SK-N-SH (cell line): Measurements from ENCODE around the gene SLCO4A1. TPM values are rescaled to one million over a fixed set of nuclear protein-coding genes. Genes with fewer than 3 reads are reported as not detected.

Source experiments
- CTCF ChIA-PET: fragments of 300-600, 350-600 bp; formaldehyde crosslinking; extraction: SDS; loops from one replicate; lab custom pipeline; 2021; lab: Yijun Ruan, JAX
- POLR2A ChIA-PET: fragments of 350-600 bp; sonication (Branson Sonifier 250); formaldehyde crosslinking; extraction: SDS; loops from one replicate; lab custom pipeline; 2020; ENCODE audit warnings: antibody characterized with exemption, inconsistent platforms; lab: Yijun Ruan, JAX
- DNase-seq: peaks from one replicate; pipeline ENCODE4 v3.0.0; 2012
- H2AFZ ChIP-seq: fragments of 200-600 bp; sonication (generic); 2 replicates; pipeline ENCODE4 v1.8.1; 2016; ENCODE audit warnings: antibody characterized with exemption, mild to moderate bottlenecking, low read depth
- H3F3A ChIP-seq: fragments of 200-600 bp; sonication (generic); replicated peaks from 2 replicates; pipeline ENCODE3; 2016; ENCODE audit warnings: antibody characterized with exemption, mild to moderate bottlenecking; ENCODE audit not compliant: insufficient read depth
- H3K27ac ChIP-seq, 2 experiments: fragments of 200-500 bp in 1 of 2; fragments of 200-600 bp in 1 of 2; sonication (Bioruptor generic) in 1 of 2; sonication (generic), shearing (Covaris generic) in 1 of 2; 2 replicates each; pipeline versions ENCODE4 v1.5.1 to v1.6.1; 2014 to 2016; ENCODE audit warnings: low read depth in 2 of 2, inconsistent platforms in 1 of 2, low read length in 1 of 2, mild to moderate bottlenecking in 1 of 2, mixed read lengths in 1 of 2
- H3K27me3 ChIP-seq: fragments of 200-600 bp; sonication (generic), shearing (Covaris generic); 2 replicates; pipeline ENCODE4 v1.6.1; 2016; ENCODE audit warnings: mixed run types; ENCODE audit not compliant: insufficient read depth
- H3K36me3 ChIP-seq, 2 experiments: fragments of 200-500 bp in 1 of 2; fragments of 200-600 bp in 1 of 2; sonication (Bioruptor generic) in 1 of 2; sonication (generic) in 1 of 2; replicated peaks in 1 of 2; 2 replicates each; pipeline versions ENCODE3 to v1.5.1; 2014 to 2016; ENCODE audit warnings: low read length in 1 of 2, mild to moderate bottlenecking in 1 of 2; ENCODE audit not compliant: insufficient read depth in 2 of 2, control insufficient read depth in 1 of 2
- H3K4me1 ChIP-seq, 2 experiments: fragments of 200-500 bp in 1 of 2; fragments of 200-600 bp in 1 of 2; sonication (Bioruptor generic) in 1 of 2; sonication (generic), shearing (Covaris generic) in 1 of 2; 2 replicates each; pipeline versions ENCODE4 v1.5.1 to v1.6.1; 2014 to 2016; ENCODE audit warnings: low read depth in 1 of 2, low read length in 1 of 2, mixed run types in 1 of 2; ENCODE audit not compliant: insufficient read depth in 2 of 2, control insufficient read depth in 1 of 2
- H3K4me2 ChIP-seq: fragments of 200-600 bp; sonication (generic), shearing (Covaris generic); 2 replicates; pipeline ENCODE4 v1.6.1; 2017; ENCODE audit warnings: mixed run types
- H3K4me3 ChIP-seq, 2 experiments: fragments of 200-500 bp in 1 of 2; fragments of 200-600 bp in 1 of 2; sonication (Bioruptor generic) in 1 of 2; sonication (generic), shearing (Covaris generic) in 1 of 2; 2 replicates each; pipeline versions ENCODE4 v1.5.1 to v1.8.1; 2014 to 2016; ENCODE audit warnings: low read depth in 2 of 2, inconsistent platforms in 1 of 2, low read length in 1 of 2, mild to moderate bottlenecking in 1 of 2, mixed read lengths in 1 of 2, moderate library complexity in 1 of 2
- H3K79me2 ChIP-seq: fragments of 200-600 bp; sonication (generic); 2 replicates; pipeline ENCODE4 v1.8.1; 2017; ENCODE audit warnings: mild to moderate bottlenecking; ENCODE audit not compliant: insufficient read depth
- H3K9ac ChIP-seq: fragments of 200-600 bp; sonication (generic); 2 replicates; pipeline ENCODE4 v1.6.1; 2017; ENCODE audit warnings: mixed run types
- H3K9me2 ChIP-seq: fragments of 200-600 bp; sonication (generic); 2 replicates; pipeline ENCODE4 v1.6.1; 2017; ENCODE audit warnings: mixed run types
- H3K9me3 ChIP-seq: fragments of 200-600 bp; sonication (generic); 2 replicates; pipeline ENCODE4 v1.6.1; 2017; ENCODE audit warnings: mixed run types, mild to moderate bottlenecking, moderate library complexity
- H4K20me1 ChIP-seq: fragments of 200-600 bp; sonication (generic); 2 replicates; pipeline ENCODE4 v1.6.1; 2017; ENCODE audit warnings: mild to moderate bottlenecking, mixed run types; ENCODE audit not compliant: insufficient read depth
- CHD2 ChIP-seq: fragments of 150-350 bp; IDR thresholded peaks from 2 replicates; pipeline ENCODE4 v1.6.1; 2018; ENCODE audit warnings: low read length; ENCODE audit not compliant: partially characterized antibody
- ELF1 ChIP-seq: IDR thresholded peaks from 2 replicates; pipeline ENCODE4 v1.4.0; 2012
- EP300 ChIP-seq, 2 experiments: IDR thresholded peaks; 2 replicates each; pipeline versions ENCODE4 v1.4.0 to v1.6.1; 2012; ENCODE audit warnings: borderline replicate concordance in 1 of 2, low read depth in 1 of 2, low read length in 1 of 2
- FOXJ3 ChIP-seq: sonication (generic); formaldehyde crosslinking; IDR thresholded peaks from 2 replicates; pipeline ENCODE4 v1.5.1; 2020; ENCODE audit warnings: mild to moderate bottlenecking, missing genetic modification reagents
- FOXM1 ChIP-seq: IDR thresholded peaks from 2 replicates; pipeline ENCODE4 v1.4.0; 2012; ENCODE audit warnings: low read depth, mild to moderate bottlenecking
- MEF2A ChIP-seq: IDR thresholded peaks from 2 replicates; pipeline ENCODE4 v1.4.0; 2012; ENCODE audit warnings: low read depth, borderline replicate concordance
- RAD21 ChIP-seq: IDR thresholded peaks from 2 replicates; pipeline ENCODE4 v1.6.1; 2012; ENCODE audit warnings: mild to moderate bottlenecking, low read length
- RFX5 ChIP-seq: IDR thresholded peaks from 2 replicates; pipeline ENCODE4 v1.6.1; 2012; ENCODE audit warnings: mild to moderate bottlenecking, improper control_type of control experiment, low read length
- RXRA ChIP-seq: IDR thresholded peaks from 2 replicates; pipeline ENCODE4 v1.4.0; 2012; ENCODE audit warnings: low read depth, mild to moderate bottlenecking, borderline replicate concordance
- SIN3A ChIP-seq: IDR thresholded peaks from 2 replicates; pipeline ENCODE4 v1.6.1; 2012; ENCODE audit warnings: low read depth, mild to moderate bottlenecking, low read length, moderate library complexity, borderline replicate concordance
- SMC3 ChIP-seq: IDR thresholded peaks from 2 replicates; pipeline ENCODE4 v1.6.1; 2012; ENCODE audit warnings: low read depth, low read length, improper control_type of control experiment
- TAF1 ChIP-seq: IDR thresholded peaks from 2 replicates; pipeline ENCODE4 v1.6.1; 2012; ENCODE audit warnings: low read depth, mild to moderate bottlenecking, low read length, moderate library complexity, borderline replicate concordance
- TCF12 ChIP-seq: IDR thresholded peaks from 2 replicates; pipeline ENCODE4 v1.4.0; 2012
- WGBS: methylation state at CpG from one replicate; pipeline ENCODE4 v1.1.6; 2017; ENCODE audit warnings: low lambda C conversion rate; 5-methylcytosine and 5-hydroxymethylcytosine counted together
- polyA plus RNA-seq, 3 experiments: library from polyadenylated mRNA; depleted of rRNA; stranded (reverse); fragments of >200 nt; gene quantifications; 2 replicates each; pipeline ENCODE4 v1.2.3, GENCODE V29; 2012
- TF ChIP-seq, protein P1 (sequence below): IDR thresholded peaks from 2 replicates; pipeline ENCODE4 v1.4.0; 2012; ENCODE audit warnings: low read depth
- TF ChIP-seq, protein P2 (sequence below): IDR thresholded peaks from 2 replicates; pipeline ENCODE4 v1.6.1; 2012; ENCODE audit warnings: mild to moderate bottlenecking, low read depth, low read length, moderate library complexity
- TF ChIP-seq, protein P3 (sequence below): IDR thresholded peaks from 2 replicates; pipeline ENCODE4; 2012
- TF ChIP-seq, protein P4 (sequence below): fragments of 150-350 bp; IDR thresholded peaks from 2 replicates; pipeline ENCODE4 v1.6.1; 2016; ENCODE audit warnings: mild to moderate bottlenecking, low read depth, low read length
- TF ChIP-seq, protein P5 (sequence below): fragments of 150-350 bp; IDR thresholded peaks from 2 replicates; pipeline ENCODE4 v1.6.1; 2017; ENCODE audit warnings: antibody characterized with exemption, low read length, low read depth, borderline replicate concordance

Gene SLCO4A1
- polyA plus RNA-seq, 1 of the 3 experiments (the other 2 are of a cell fraction) = 0.33 TPM

DNA sequence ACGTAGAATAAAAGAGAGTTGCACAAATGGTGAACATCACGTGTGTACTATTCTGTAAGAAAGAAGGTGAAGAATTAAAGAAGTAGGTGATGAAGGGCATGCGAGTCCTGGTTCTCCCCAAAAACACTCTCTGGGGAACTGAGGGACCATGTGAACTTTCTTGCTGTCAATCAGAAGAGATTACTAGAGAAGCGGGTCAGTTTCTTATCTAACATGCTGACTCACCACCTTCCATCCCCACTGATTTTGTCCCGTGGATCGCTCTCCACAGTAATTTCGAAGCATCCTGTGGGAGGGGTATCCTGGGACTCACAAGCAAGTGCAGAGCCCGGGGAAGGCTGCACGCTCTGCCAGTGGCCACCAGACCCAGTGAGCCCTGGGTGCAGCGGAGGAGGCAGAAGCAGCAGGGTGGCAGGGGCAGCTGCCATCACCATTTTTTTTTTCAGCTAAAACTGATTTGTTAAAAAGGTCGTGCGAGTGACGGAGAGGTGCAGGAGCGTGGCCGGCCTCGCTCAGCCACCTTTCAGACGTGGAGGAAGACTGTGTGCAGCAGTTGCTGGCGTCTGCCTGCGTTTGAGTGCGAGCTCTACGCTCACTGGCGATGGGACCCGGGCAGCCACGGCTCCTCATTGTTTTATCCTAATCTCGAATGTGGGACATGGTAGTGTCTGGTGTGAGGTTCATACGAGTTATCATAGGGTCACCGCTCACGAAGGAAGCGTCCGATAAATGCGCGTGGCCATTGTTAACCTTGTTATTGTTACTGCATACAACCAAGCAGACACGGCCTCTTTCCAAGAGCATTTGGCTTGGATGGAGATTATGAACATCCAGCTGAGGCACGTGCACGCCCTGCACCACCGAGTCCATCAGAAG, 28.0 kb upstream of the SLCO4A1 start (continued):
- TF ChIP-seq, protein P1, sequence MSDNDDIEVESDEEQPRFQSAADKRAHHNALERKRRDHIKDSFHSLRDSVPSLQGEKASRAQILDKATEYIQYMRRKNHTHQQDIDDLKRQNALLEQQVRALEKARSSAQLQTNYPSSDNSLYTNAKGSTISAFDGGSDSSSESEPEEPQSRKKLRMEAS = no peak
- TF ChIP-seq FOXM1 = no peak
- TF ChIP-seq CHD2 = no peak
- no peak for TF ChIP-seq MEF2A
- TF ChIP-seq, all 33 proteins: peak for 0

DNA sequence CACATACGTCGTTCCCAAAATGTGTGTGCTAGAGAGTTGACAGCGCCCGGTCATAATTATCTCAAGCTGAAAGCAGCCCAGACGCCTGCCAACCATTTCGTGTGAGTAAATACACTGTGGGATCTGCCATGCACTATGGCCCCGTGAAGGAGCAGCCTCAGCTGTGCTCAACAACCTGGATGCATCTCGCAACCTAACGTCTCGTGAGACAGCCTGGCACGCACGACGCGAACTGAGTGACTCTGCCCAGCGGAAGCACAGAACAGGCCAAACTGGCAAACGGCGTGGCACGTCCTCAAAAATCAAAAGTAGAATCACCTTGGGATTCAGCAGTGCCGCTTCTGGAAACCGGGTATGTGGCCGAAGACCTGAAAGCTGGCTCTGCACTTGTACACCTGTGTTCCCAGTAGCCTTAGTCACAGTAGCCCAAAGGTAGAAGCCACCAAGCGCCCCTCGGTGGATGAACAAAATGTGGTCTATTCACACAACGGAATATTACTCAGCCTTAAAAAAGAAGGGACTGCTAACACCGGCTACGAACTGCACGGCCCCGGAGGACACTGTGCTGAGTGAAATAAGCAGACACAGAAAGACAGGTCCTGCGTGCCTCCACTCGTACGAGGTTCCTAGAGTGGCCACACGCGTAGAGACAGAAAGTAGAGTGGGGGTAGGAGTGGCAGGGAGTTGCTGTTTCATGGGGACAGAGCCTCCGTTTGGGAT, 27.2 kb upstream of the SLCO4A1 start:
- WGBS = 72% methylated on average over 16 of the region's 34 CpGs
- H3K9me3 ChIP-seq = no peaks in the 10 kb centered on the region
- no peaks in the 10 kb centered on the region for H3K27me3 ChIP-seq
- no peaks in the 10 kb centered on the region for H3K36me3 ChIP-seq
- no peak for DNase-seq
- H4K20me1 ChIP-seq = no peaks in the 10 kb centered on the region
- CTCF ChIA-PET = interaction anchor here (1.1 to 2.2 kb wide), 2 partner anchors 9 to 115 kb away, joined by 3 to 12 read pairs; no protein-coding TSS in a partner anchor
- no peaks in the 10 kb centered on the region for H3K79me2 ChIP-seq
- H2AFZ ChIP-seq = no peak overlapping the region
- no peaks in the 10 kb centered on the region; a peak in 1 of 4 replicates for H3K4me1 ChIP-seq
- H3K27ac ChIP-seq = no peak overlapping the region
- TF ChIP-seq ELF1 (no peak), SIN3A (no peak), FOXJ3 (no peak), RFX5 (no peak), RAD21 (no peak), RXRA (no peak), TCF12 (no peak), TAF1 (no peak), EP300 (IDR thresholded peaks at IDR 0.05; ENCODE audit: borderline replicate concordance in 1 of 2, low read depth in 1 of 2, low read length in 1 of 2) (no peak), SMC3 (no peak)
- TF ChIP-seq, protein P2, sequence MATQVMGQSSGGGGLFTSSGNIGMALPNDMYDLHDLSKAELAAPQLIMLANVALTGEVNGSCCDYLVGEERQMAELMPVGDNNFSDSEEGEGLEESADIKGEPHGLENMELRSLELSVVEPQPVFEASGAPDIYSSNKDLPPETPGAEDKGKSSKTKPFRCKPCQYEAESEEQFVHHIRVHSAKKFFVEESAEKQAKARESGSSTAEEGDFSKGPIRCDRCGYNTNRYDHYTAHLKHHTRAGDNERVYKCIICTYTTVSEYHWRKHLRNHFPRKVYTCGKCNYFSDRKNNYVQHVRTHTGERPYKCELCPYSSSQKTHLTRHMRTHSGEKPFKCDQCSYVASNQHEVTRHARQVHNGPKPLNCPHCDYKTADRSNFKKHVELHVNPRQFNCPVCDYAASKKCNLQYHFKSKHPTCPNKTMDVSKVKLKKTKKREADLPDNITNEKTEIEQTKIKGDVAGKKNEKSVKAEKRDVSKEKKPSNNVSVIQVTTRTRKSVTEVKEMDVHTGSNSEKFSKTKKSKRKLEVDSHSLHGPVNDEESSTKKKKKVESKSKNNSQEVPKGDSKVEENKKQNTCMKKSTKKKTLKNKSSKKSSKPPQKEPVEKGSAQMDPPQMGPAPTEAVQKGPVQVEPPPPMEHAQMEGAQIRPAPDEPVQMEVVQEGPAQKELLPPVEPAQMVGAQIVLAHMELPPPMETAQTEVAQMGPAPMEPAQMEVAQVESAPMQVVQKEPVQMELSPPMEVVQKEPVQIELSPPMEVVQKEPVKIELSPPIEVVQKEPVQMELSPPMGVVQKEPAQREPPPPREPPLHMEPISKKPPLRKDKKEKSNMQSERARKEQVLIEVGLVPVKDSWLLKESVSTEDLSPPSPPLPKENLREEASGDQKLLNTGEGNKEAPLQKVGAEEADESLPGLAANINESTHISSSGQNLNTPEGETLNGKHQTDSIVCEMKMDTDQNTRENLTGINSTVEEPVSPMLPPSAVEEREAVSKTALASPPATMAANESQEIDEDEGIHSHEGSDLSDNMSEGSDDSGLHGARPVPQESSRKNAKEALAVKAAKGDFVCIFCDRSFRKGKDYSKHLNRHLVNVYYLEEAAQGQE = no peak
- TF ChIP-seq, protein P3, sequence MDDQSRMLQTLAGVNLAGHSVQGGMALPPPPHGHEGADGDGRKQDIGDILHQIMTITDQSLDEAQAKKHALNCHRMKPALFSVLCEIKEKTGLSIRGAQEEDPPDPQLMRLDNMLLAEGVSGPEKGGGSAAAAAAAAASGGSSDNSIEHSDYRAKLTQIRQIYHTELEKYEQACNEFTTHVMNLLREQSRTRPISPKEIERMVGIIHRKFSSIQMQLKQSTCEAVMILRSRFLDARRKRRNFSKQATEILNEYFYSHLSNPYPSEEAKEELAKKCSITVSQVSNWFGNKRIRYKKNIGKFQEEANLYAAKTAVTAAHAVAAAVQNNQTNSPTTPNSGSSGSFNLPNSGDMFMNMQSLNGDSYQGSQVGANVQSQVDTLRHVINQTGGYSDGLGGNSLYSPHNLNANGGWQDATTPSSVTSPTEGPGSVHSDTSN = no peak
- TF ChIP-seq, protein P4, sequence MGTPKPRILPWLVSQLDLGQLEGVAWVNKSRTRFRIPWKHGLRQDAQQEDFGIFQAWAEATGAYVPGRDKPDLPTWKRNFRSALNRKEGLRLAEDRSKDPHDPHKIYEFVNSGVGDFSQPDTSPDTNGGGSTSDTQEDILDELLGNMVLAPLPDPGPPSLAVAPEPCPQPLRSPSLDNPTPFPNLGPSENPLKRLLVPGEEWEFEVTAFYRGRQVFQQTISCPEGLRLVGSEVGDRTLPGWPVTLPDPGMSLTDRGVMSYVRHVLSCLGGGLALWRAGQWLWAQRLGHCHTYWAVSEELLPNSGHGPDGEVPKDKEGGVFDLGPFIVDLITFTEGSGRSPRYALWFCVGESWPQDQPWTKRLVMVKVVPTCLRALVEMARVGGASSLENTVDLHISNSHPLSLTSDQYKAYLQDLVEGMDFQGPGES = no peak
- TF ChIP-seq, protein P5, sequence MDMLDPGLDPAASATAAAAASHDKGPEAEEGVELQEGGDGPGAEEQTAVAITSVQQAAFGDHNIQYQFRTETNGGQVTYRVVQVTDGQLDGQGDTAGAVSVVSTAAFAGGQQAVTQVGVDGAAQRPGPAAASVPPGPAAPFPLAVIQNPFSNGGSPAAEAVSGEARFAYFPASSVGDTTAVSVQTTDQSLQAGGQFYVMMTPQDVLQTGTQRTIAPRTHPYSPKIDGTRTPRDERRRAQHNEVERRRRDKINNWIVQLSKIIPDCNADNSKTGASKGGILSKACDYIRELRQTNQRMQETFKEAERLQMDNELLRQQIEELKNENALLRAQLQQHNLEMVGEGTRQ = no peak
- H3K4me2 ChIP-seq = no peak overlapping the region
- no peak overlapping the region for H3K4me3 ChIP-seq
- H3K9ac ChIP-seq = no peak overlapping the region
- POLR2A ChIA-PET = no interaction called here
- no peaks in the 10 kb centered on the region for H3F3A ChIP-seq
- H3K9me2 ChIP-seq = no peaks in the 10 kb centered on the region
